Esophagus squamous epithelium (tissue), 4 donors: ENCODE results near the gene RBM20.

ENCODE experiments used
- POLR2A ChIP-seq, 4 donors: fragments of 450-650 bp; IDR thresholded peaks; one replicate each; pipeline ENCODE4 v1.6.1; 2017; ENCODE audit warnings: antibody characterized with exemption in 4 of 4, mild to moderate bottlenecking in 4 of 4, moderate library complexity in 3 of 4
- TF ChIP-seq, protein P1 (sequence below), 6 experiments: fragments of 450-650 bp in 4 of 6; fragments of 200-600 bp in 2 of 6; sonication (generic) in 2 of 6; IDR thresholded peaks; one replicate each; pipeline ENCODE4 v1.5.1; 2016 to 2019; ENCODE audit warnings: antibody characterized with exemption in 6 of 6, mild to moderate bottlenecking in 4 of 6, moderate library complexity in 4 of 6

GRCh38 chr10:110714356-110714755, 70.2 kb downstream of the RBM20 start:
- TF ChIP-seq, protein P1, sequence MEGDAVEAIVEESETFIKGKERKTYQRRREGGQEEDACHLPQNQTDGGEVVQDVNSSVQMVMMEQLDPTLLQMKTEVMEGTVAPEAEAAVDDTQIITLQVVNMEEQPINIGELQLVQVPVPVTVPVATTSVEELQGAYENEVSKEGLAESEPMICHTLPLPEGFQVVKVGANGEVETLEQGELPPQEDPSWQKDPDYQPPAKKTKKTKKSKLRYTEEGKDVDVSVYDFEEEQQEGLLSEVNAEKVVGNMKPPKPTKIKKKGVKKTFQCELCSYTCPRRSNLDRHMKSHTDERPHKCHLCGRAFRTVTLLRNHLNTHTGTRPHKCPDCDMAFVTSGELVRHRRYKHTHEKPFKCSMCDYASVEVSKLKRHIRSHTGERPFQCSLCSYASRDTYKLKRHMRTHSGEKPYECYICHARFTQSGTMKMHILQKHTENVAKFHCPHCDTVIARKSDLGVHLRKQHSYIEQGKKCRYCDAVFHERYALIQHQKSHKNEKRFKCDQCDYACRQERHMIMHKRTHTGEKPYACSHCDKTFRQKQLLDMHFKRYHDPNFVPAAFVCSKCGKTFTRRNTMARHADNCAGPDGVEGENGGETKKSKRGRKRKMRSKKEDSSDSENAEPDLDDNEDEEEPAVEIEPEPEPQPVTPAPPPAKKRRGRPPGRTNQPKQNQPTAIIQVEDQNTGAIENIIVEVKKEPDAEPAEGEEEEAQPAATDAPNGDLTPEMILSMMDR (IDR thresholded peaks at IDR 0.05), result no peak
- no peak for TF ChIP-seq POLR2A (IDR thresholded peaks at IDR 0.05)
